Ovary (tissue), 9 donors: Measurements from ENCODE around the gene TMEM233. TPM values are rescaled to one million over a fixed set of nuclear protein-coding genes. Genes with fewer than 3 reads are reported as not detected.

Source experiments
- DNase-seq, 5 donors: peaks; one replicate each; pipeline ENCODE4 v3.0.0-alpha.2; 2019 to 2020
- H3K27ac ChIP-seq, 2 donors: fragments of 200-600 bp; one replicate each; pipeline versions ENCODE4 v1.5.1 to v1.8.0; 2019 to 2022
- H3K27me3 ChIP-seq: fragments of 200-600 bp; one replicate; pipeline ENCODE4 v1.8.0; 2022
- H3K36me3 ChIP-seq: fragments of 200-600 bp; sonication (generic); one replicate; pipeline ENCODE4 v1.5.1; 2019
- H3K4me1 ChIP-seq: one replicate; pipeline ENCODE4 v1.8.1; 2013; ENCODE audit warnings: mild to moderate bottlenecking, moderate library complexity; ENCODE audit not compliant: insufficient read depth
- H3K4me3 ChIP-seq: fragments of 200-600 bp; sonication (generic); one replicate; pipeline ENCODE4 v1.5.1; 2017
- H3K9me3 ChIP-seq, 2 donors: fragments of 200-600 bp in 1 of 2; sonication (generic) in 1 of 2; one replicate each; pipeline versions ENCODE4 v1.5.1 to v1.8.1; 2013 to 2019; ENCODE audit warnings: mild to moderate bottlenecking in 1 of 2, moderate library complexity in 1 of 2
- EP300 ChIP-seq: sonication (generic); formaldehyde crosslinking; IDR thresholded peaks from one replicate; pipeline ENCODE4 v1.6.1; 2017; ENCODE audit warnings: antibody characterized with exemption
- POLR2A ChIP-seq: fragments of 450-650 bp; IDR thresholded peaks from one replicate; pipeline ENCODE4 v1.6.1; 2017; ENCODE audit warnings: antibody characterized with exemption, mild to moderate bottlenecking, moderate library complexity
- WGBS, 3 donors: extraction: QIAGEN DNeasy Blood & Tissue Kit in 1 of 3; methylation state at CpG; one replicate each; pipeline versions ENCODE4 v1.1.5 to v1.1.7; 2013 to 2017; 5-methylcytosine and 5-hydroxymethylcytosine counted together
- intact Hi-C, 4 donors: fragments of 100-400 bp; cut with DNase I; formaldehyde crosslinking; loops; one replicate each; pipeline versions ENCODE4 v1.11.0 to v1.15.1; 2022 to 2023
- polyA plus RNA-seq, 2 donors: library from polyadenylated mRNA; stranded (reverse); fragments of 200-250 nt in 1 of 2; fragments of 350-450 nt in 1 of 2; fragmentation: Illumina TruSeq in 1 of 2; extraction: RNeasy Lipid Tissue Mini Kit (QIAGEN cat#74804) in 1 of 2; gene quantifications; one replicate each; pipeline ENCODE4 v1.2.3, GENCODE V29; 2013 to 2014
- total RNA-seq, 7 donors: library from RNA; depleted of rRNA in 2 of 7; stranded (reverse); fragments of >200 nt in 2 of 7; fragmentation: NEBNext Ultra II Directional in 3 of 7; extraction: Animal tissue kit (Norgen Biotek cat#: 25700) in 3 of 7; gene quantifications; one replicate each; pipeline versions ENCODE4 v1.1.0 to v1.2.4, GENCODE V29; 2016 to 2023
- TF ChIP-seq, protein P1 (sequence below), 3 donors: fragments of 450-650 bp in 2 of 3; fragments of 200-600 bp in 1 of 3; IDR thresholded peaks; one replicate each; pipeline versions ENCODE4 v1.5.1 to v1.8.0; 2016 to 2022; ENCODE audit warnings: antibody characterized with exemption in 3 of 3, mild to moderate bottlenecking in 1 of 3
- donor health status: DM: no; HTN: no; CAD: no; lungs with moderate emphysema.
- donor health status: DM: no; HTN: no; CAD: no.
- donor health status: Bipolar disorder and iron deficiency.
- donor health status: DM: yes; HTN: yes; CAD: no.
- donor health status: DM: no; HTN: no; CAD: no.
- donor health status: DM: yes; HTN: yes; CAD: no.

Gene TMEM233
- total and polyA plus RNA-seq, 9 donors: 0.10 to 1.0 (median 0.48) TPM

DNA sequence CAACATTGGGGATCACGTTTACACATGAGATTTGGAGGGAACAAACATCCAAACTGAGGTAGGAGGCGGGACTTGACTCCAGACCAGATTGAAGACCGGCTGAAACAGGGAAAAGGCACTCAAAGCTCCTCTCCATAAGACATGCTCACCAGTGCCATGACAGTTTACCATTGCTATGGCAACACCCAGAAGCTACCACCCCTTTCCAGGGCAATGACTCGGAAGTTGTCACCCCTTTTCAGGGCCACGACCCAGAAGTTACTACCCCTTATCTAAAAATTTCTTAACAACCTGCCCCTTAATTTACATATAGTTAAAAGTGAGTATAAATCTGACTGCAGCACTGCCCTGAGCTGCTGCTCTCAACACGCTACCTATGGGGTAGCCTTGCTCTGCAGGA lies 34.1 kb downstream of the TMEM233 start:
- intact Hi-C loops: no loop called here
- TF ChIP-seq, protein P1, sequence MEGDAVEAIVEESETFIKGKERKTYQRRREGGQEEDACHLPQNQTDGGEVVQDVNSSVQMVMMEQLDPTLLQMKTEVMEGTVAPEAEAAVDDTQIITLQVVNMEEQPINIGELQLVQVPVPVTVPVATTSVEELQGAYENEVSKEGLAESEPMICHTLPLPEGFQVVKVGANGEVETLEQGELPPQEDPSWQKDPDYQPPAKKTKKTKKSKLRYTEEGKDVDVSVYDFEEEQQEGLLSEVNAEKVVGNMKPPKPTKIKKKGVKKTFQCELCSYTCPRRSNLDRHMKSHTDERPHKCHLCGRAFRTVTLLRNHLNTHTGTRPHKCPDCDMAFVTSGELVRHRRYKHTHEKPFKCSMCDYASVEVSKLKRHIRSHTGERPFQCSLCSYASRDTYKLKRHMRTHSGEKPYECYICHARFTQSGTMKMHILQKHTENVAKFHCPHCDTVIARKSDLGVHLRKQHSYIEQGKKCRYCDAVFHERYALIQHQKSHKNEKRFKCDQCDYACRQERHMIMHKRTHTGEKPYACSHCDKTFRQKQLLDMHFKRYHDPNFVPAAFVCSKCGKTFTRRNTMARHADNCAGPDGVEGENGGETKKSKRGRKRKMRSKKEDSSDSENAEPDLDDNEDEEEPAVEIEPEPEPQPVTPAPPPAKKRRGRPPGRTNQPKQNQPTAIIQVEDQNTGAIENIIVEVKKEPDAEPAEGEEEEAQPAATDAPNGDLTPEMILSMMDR (IDR thresholded peaks at IDR 0.05): no peak
- TF ChIP-seq POLR2A: no peak
- no peak for TF ChIP-seq EP300
- H3K9me3 ChIP-seq: no peaks in the 10 kb centered on the region
- no peaks in the 10 kb centered on the region for H3K27me3 ChIP-seq
- H3K36me3 ChIP-seq: no peaks in the 10 kb centered on the region
- 70 to 85% (median 70%) methylated on average over 6 of the region's 6 CpGs for WGBS, 3 donors
- no peak for DNase-seq
- H3K27ac ChIP-seq: no peak overlapping the region
- no peak overlapping the region for H3K4me3 ChIP-seq
- H3K4me1 ChIP-seq: peaks cover 6% of the 10 kb centered on the region

DNA sequence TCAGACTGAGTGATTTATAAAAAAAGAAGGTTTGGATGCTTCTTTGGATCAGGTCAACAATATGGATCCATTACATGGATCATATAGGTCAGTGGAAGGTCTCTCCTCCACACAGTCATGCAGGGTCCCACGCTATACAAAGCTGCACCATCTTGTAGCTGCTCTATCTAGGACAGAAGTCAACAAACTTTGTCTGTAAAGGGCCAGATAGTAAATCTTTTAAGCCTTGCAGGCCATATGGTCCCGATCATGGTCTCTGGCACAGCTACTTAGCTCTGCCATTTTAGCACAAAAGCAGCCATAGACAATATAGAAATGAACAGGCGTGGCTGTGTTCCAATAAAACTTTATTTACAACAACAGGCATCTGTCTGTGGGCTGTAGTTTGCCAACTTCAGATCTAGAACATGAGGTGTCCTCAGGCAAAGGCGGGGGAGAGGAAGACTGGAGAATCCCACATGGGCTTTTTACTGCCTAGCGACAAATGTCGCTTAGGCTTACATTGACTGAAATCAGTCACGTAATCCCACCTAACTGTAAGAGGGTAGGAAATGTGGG lies 36.7 kb downstream of the TMEM233 start:
- Histone ChIP-seq H3K4me1 (peaks cover 5% of the 10 kb centered on the region), H3K36me3 (no peaks in the 10 kb centered on the region), H3K27me3 (no peaks in the 10 kb centered on the region), H3K9me3 (no peaks in the 10 kb centered on the region), H3K27ac (no peak overlapping the region), H3K4me3 (no peak overlapping the region)
- intact Hi-C loops: no loop called here
- 91 to 95% (median 94%) methylated on average over 7 of the region's 7 CpGs for WGBS, 3 donors
- TF ChIP-seq POLR2A (no peak), EP300 (no peak)
- TF ChIP-seq, protein P1 (IDR thresholded peaks at IDR 0.05): no peak
- DNase-seq: no peak

DNA sequence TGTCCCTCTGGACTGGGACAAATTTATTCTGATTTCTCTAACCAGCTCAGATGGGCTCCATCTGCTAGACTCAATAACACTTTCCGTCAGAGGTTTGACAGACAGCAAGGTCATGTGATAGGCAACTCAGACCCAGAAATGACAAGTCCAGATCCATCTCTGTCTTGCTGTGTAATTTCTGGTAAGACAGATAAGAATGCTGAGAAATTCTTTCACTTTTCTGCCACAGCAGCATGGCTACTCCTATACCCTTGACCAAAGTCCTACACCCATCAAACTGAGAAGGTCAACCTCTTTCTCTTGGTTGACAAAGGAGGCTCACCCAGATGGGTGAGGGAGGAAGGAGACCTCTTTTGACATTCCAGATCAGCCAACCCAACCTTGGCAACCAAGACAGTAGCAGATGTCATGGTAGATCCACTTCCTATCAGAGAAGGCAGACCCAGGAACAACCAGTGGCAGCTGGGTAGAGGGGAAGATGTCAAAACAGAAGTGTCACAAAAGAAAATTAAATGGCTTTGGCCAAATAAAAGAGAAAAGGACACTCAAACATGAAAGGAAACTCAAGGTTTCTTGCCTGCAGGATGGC lies 37.5 kb downstream of the TMEM233 start:
- H3K4me3 ChIP-seq: no peak overlapping the region
- H3K36me3 ChIP-seq: no peaks in the 10 kb centered on the region
- H3K27ac ChIP-seq: no peak overlapping the region
- WGBS, 3 donors: 51 to 100% (median 94%) methylated on average over 1 of the region's 1 CpG
- DNase-seq: no peak
- no peaks in the 10 kb centered on the region for H3K9me3 ChIP-seq
- H3K4me1 ChIP-seq: peaks cover 5% of the 10 kb centered on the region
- intact Hi-C loops: no loop called here
- TF ChIP-seq, protein P1 (IDR thresholded peaks at IDR 0.05): no peak
- no peak for TF ChIP-seq POLR2A
- TF ChIP-seq EP300: no peak
- no peaks in the 10 kb centered on the region for H3K27me3 ChIP-seq

DNA sequence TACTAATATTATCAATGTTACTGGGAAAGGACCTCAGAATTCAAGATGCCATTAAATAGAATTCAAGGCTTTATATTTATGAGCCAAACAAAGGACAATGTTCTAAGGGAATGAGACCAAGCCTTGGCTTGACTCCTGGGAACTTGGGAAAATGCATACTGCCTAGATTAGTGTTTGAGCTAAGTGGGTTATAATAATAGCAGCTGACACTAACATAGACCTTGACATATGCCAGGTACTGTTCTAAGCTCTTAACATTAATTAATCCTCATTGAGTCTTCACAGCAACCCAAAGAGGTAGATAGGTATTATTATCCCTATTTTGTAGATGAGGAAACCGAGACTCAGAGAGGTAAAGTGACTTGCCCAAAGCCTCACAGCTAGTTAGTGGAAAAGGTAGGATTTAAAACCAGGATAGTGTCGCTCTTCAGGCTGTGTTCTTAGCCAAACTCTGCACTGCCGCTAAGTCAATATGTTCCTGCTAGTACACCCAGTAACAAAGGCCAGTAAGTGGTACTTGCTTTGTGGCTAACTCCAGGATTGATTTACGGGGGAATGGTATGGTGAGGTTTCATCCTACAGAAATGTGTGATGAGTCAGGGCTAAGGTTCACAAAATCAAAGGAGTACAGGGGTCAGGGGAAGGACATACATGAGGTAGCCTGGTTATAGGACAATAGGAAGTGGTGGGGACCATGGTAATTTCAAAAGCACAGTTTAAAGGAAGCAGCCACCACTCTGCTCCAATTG lies 38.5 kb downstream of the TMEM233 start:
- Histone ChIP-seq H3K4me3 (no peak overlapping the region), H3K9me3 (no peaks in the 10 kb centered on the region)

More for the DNA sequence above, 38.5 kb downstream of the TMEM233 start:
- Histone ChIP-seq H3K4me1 (peaks cover 3% of the 10 kb centered on the region), H3K36me3 (no peaks in the 10 kb centered on the region), H3K27me3 (no peaks in the 10 kb centered on the region), H3K27ac (no peak overlapping the region)
- DNase-seq: no peak
- TF ChIP-seq POLR2A (no peak), EP300 (no peak)
- TF ChIP-seq, protein P1 (IDR thresholded peaks at IDR 0.05): no peak
- intact Hi-C loops: no loop called here
- 92 to 94% (median 93%) methylated on average over 4 of the region's 4 CpGs for WGBS, 3 donors
